SKM-1 (cell line): ENCODE results near the gene MLLT1.

Experiments used
- DNase-seq: peaks from one replicate; lab custom pipeline; 2025; ENCODE audit not compliant: unreplicated experiment; lab: John Stamatoyannopoulos, UW

MLLT1 gene

GRCh38 chr19:6236310-6237291 is 43.2 kb downstream of the MLLT1 start:
- DNase-seq: no peak

DNA sequence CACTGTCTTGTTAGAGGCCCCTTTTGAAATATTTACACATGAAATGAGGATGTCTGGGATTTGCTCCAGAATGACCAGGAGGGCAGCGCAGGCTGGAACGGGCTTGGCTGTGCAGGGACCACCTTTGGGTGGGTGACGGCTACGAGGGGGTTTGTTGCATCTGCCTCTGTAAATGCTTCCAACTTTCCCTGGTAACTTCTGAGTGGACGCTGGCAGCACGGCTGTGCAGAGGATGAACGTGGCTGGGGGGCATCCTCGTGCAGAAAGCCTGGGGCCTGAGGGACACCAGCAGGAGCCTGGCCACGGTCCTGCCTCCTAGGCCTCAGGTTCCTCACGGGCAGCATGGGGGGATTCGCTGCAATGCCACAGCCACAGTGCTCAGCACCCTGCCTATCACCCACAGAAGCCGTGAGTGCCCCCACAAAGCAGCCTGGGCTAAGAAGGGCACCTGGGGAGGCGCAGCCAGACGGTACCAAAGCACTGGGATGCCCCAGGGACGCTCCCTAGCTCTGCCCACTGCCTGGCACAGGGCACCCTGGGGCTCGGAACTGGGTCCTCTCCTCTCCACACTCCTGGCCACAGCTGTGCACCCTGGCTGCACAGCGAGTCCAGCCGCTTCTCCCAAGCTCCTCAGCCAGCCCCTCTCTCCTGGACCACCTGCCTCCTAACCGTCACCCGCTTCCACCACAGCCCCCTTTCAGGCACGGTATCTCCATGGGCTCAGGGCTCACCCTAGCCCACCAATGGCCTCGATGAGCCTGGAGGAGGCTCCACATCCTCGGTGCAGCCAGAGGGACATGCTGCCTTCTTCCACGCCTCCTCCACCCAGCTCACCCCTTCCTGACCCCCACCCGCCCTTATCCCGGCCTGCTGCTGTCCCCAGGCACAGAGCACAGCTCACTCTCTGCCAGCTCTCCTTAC is 44.5 kb downstream of the MLLT1 start:
- no peak for DNase-seq

GRCh38 chr19:6234527-6234926 is 45.2 kb downstream of the MLLT1 start:
- no peak for DNase-seq

- no peak for DNase-seq
Measured at GRCh38 chr19:6233827-6234511, 45.8 kb downstream of the MLLT1 start.

- DNase-seq: no peak
Measured at GRCh38 chr19:6233056-6233826, 46.5 kb downstream of the MLLT1 start.

DNA sequence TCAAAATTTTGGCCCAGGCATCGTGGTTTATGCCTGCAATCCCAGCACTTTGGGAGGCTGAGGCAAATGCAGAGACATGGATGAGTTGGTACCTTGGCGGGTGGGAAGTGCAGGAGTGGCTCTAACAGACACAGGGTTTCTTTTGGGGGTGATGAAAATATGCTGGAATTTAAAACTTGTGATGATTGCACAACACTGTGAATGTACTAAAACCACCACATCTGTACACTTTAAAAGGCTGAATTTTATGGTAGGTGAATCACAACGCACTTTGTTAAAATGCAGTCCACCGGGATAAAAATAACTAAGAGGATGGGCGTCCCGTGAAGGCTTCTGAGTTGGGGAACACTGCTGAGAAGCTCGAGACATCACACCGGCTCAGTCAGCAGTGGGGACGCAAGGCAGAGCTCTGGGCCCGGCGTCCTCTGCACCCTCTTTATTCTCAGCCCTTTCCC is 47.1 kb downstream of the MLLT1 start:
- no peak for DNase-seq

- DNase-seq: no peak
Measured at GRCh38 chr19:6230991-6231448, 48.8 kb downstream of the MLLT1 start.

DNA sequence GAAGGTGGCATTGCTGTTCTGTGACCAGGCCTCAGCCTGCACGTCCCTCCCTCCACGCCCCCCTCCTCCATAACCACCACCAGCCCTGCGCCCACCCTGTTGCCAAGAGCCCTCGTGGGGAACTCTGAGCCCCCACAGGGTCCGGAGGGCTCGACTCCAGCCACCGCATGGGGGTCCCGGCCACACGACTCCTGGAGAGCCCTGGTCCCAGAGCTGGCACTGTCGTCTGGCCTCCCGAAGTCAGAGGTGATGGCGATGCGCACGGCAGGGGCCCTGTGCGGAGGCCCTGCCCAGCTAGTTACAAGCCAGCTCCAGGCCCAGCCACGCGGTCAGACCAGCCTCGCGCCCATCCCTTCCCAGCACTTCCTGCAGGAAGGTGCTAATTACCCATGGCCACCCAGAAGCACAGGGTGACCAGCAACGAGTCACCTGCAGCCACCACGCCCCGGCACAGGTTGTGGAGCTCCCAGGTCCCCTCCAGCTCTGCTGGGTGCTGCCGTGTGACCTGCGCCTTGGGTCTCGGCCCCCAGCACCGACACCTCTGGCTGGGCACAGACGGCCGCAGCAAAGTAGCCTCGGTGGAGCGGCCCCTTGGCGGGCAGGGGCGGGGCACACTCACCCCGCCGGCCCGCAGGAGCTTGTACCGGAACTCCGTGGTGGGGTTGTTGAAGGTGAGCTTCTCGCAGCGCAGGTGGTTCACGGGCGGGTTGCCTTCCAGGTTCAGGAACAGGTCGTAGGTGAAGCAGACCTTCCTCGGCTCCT is 49.6 kb downstream of the MLLT1 start:
- DNase-seq: no peak

- DNase-seq: no peak
Measured at GRCh38 chr19:6229216-6229913, 50.4 kb downstream of the MLLT1 start.

DNA sequence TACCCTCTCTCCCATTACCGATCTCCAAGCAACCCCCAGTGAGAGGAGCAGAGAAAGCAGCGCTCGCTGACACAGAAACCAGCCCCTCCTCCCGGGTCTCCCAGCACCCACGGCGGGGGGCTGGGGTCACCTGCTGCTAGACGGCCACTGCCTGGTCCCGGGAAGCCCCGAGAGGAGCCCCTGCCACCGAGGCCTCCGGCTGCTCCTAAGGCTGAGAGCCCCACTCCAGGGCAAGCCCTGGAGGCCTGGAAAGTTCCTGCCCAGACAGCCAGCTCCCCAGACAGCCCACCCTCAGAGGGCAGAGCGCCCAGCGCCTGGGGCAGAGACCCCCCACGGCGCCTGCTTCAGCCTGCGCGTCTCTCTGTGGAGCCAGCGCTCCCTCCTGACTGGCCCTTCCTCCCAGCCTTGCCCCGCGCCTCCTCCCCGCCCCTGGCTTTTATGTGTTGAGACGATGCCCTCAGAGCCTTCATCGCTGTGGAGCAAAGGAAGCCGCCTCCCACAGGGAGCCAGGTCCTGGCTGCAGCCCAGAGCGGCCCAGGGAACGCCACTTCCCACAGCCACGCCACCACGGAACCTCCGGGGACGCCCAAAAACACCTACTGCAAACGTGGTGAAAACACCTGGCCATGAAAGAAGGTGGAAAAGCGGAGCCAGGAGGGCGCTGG is 51.1 kb downstream of the MLLT1 start:
- no peak for DNase-seq

DNA sequence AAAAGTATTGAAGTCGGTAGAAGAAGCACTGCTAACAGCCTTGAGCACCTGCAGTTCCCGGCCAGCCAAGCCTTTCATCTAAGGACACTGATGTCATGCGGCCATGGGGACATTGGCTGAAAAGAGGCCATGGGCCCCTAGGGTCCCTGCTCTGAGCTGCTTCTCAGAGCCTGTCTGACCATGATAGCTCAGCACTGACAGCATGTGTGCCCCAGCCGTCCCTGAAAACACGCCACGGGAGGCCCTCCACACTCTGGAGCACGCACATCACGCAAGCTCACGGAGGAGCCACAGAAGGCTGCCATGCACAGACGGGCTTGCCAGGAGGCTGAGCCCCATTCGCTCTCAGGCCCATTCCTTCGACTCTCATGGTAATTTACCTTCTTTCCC is 51.8 kb downstream of the MLLT1 start:
- DNase-seq: no peak

GRCh38 chr19:6227156-6227935 is 52.4 kb downstream of the MLLT1 start:
- no peak for DNase-seq

- no peak for DNase-seq
Measured at GRCh38 chr19:6226444-6227155, 53.2 kb downstream of the MLLT1 start.

- no peak for DNase-seq
Measured at GRCh38 chr19:6226012-6226411, 53.8 kb downstream of the MLLT1 start.

DNA sequence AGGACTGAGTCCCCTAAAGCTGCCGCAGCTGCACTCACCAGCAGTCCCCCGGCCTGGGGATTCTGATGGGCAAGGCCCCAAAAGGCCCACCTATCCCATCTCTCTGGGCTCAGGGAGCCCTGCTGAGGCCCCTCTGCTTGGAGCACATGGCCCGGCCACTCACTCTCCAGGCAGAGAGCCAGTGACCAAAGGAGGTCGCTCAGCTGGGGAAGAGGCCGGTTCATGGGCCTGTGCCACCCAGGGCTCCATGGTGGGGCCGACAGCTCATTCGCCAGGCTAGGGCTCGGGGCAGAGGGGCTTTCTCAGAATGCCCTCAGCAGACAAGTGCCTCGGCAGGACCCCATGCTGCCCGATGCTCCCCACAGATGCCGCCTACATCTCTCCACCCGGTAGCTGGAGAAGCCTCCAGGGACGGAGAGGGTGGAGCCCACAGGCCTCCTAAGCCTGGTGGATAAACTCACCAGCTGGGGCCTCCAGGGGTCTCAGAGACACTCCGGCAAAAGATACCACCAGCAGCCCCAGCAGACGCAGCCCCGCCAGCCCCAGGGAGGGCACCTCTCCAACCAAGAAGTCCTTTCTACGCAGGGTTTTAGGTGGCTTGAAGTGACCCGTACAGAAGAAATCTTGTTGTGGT is 54.4 kb downstream of the MLLT1 start:
- DNase-seq: no peak

DNA sequence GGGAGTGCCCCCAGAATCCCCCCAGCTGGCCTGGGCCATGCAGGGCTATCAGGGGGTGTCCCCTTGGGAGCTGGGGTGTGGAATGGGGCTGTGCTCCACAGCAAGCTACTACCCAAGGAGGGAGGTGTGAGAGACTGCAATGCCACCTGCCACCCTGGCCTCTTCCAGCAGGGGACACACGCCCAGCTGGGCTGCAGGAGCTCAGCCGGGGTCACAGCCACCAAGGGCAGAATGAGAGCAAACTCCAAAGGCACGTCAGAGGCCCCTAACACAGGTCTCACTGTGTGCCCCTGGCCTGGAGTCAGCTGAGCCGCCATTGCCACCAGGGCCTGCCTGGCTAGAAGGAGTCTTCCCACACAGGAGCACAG is 55.5 kb downstream of the MLLT1 start:
- DNase-seq: no peak
